ENCODE data around the gene MINDY1.

MINDY1 gene, protein sequence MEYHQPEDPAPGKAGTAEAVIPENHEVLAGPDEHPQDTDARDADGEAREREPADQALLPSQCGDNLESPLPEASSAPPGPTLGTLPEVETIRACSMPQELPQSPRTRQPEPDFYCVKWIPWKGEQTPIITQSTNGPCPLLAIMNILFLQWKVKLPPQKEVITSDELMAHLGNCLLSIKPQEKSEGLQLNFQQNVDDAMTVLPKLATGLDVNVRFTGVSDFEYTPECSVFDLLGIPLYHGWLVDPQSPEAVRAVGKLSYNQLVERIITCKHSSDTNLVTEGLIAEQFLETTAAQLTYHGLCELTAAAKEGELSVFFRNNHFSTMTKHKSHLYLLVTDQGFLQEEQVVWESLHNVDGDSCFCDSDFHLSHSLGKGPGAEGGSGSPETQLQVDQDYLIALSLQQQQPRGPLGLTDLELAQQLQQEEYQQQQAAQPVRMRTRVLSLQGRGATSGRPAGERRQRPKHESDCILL

DNA sequence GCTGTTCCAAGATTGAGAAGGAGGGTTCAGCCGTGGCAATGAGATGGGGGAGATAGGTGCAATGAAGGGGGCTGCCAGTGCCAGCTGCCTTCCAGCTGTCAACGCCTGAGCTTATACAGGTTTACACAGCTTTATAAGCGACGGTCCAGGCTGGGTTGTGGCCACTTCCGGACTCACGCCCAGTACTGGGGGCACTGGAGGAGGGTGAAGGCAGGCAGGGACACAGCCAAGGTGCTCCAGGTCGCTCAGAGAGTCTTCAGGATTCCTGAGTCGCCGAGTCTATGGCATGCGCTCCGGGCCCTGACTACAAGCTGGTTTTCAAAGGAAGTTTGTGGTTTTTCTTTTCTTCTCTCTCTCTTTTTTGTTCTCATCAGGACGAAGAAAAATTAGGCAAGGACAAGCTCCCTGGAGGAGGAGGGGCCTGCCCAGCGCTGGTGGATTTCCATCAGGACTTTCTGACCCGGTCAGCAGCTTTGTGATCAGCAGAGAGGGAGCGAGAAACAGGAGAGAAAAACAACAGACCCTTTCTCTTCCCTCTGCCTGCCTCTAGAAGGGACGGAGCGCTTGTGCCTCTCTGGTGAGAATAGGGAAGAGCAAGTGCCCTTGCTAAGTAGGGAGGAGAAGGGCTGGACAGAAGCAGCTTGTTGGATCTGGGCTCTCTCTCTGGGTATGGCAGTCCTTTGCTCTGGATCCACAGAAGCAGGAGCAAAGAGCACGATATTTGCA lies at the start of gene MINDY1:
TSS of gene MINDY1 (minus strand) at position 576 of the 726 bp plus-strand sequence. CDS start 4,285 bp downstream, outside the sequence.
- DNase-seq (ENCODE audit: low spot score), result peak; percentile 81

GRCh38 chr1:151056149-151056548 lies 49.4 kb upstream of the MINDY1 start:
- no peak for DNase-seq (ENCODE audit: low spot score)

GRCh38 chr1:151055581-151055980 lies 48.9 kb upstream of the MINDY1 start:
- no peak for DNase-seq (ENCODE audit: low spot score)

- no peak for DNase-seq (ENCODE audit: low spot score)
These were observed 48.4 kb upstream of the MINDY1 start for GRCh38 chr1:151054971-151055547.

- DNase-seq (ENCODE audit: low spot score), result no peak
These were observed 44.8 kb upstream of the MINDY1 start for GRCh38 chr1:151051356-151052009.

DNA sequence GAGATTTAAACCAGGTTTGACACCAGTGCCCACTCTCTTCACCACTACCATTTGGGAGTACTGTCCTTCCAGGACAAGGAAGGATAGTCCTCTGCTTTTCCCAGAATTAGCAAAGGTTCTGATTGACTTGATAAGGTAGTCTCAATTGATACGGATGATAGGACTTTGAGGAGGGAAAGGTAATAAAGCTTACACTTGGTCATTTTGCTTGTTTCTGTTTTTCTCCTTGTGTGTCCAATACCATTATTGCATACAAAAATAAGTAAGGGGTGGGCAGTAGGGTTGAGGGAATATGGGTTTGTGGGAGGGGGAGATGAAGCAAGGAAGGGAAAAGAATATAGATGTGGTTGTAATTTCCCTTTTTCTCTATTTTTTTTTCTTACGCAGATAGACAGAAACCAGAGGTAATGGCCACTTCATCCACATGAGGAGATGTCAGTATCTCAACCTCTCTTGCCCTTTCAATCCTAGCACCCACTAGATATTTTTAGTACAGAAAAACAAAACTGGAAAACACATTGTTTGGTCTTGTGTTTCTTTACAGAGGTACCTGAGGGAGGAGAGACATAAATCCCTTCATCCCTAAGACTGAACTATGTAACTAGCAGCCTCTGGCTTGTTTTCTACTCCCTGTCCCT lies 43.5 kb upstream of the MINDY1 start:
- no peak for DNase-seq (ENCODE audit: low spot score)

DNA sequence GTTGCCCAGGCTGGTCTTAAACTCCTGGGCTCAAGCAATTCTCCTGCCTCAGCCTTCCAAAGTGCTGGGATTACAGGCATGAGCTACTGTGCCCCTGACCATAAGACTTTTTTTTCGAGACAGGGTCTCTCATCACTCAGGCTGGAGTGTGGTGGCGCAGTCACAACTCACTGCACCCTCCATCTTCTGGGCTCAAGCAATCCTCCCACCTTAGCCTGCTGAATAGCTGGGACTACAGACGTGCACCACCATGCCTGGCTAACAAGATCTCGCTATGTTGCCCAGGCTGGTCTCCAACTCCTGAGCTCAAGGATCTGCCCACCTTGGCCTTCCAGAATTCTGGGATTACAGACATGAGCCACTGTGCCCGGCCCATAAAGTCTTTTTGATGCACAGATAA lies 42.8 kb upstream of the MINDY1 start:
- no peak for DNase-seq (ENCODE audit: low spot score)

GRCh38 chr1:151048645-151049032 lies 41.9 kb upstream of the MINDY1 start:
- DNase-seq (ENCODE audit: low spot score), result no peak

- peak; percentile 69 for DNase-seq (ENCODE audit: low spot score)
These were observed 41.4 kb upstream of the MINDY1 start for GRCh38 chr1:151047925-151048644.

DNA sequence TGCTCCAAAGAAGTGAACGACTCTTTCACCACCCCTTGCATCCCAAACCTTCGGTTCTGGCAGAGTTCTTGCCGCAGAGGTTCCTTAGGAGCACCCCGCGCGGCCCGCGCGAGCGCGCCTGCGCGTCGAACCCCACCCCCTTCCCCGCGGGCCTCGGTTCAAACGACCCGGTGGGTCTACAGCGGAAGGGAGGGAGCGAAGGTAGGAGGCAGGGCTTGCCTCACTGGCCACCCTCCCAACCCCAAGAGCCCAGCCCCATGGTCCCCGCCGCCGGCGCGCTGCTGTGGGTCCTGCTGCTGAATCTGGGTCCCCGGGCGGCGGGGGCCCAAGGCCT lies 40.9 kb upstream of the MINDY1 start, which contains the start of gene C1orf56:
TSS of gene C1orf56 (plus strand) at position 161 of the 334 bp plus-strand sequence. CDS start at position 258, 97 bp downstream.
- peak; percentile 51 for DNase-seq (ENCODE audit: low spot score)

DNA sequence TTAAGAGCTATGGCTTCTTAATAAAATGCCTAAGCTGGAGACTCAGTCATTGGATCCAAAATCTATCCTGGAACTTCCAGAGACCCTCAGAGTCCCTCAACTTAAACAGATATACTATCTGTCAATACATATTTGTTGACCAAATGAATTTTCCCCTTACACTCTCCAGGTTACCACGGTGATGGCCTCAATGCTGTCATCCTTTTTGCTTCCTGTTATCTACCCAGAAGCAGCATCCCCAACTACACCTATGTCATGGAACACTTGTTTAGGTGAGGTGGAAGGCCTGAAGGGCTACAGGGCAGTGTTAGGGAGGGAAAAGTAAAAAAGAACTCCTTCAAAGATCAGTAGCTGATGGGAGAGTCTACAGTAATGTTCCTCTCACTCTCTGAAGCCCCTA lies 36.5 kb upstream of the MINDY1 start:
- no peak for DNase-seq (ENCODE audit: low spot score)

DNA sequence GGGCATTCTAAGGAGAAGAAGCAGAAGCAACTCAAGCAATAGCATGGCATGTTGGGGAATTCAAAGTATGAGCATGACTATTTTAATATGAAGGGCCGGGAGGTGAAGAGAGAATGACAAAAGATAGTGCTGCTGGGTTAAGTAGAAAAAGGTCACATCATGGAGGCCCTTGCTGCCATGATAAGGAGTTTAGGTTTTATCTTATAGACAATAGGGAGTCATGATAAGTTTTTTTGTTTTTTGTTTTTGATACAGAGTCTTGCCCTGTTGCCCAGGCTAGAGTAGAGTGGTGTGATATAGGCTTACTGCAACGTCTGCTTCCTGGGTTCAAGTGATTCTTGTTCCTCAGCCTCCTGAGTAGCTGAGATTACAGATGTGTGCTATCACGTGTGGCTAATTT lies 32.8 kb upstream of the MINDY1 start:
- DNase-seq (ENCODE audit: low spot score), result no peak

GRCh38 chr1:151037032-151037431 lies 30.3 kb upstream of the MINDY1 start:
- no peak for DNase-seq (ENCODE audit: low spot score)

DNA sequence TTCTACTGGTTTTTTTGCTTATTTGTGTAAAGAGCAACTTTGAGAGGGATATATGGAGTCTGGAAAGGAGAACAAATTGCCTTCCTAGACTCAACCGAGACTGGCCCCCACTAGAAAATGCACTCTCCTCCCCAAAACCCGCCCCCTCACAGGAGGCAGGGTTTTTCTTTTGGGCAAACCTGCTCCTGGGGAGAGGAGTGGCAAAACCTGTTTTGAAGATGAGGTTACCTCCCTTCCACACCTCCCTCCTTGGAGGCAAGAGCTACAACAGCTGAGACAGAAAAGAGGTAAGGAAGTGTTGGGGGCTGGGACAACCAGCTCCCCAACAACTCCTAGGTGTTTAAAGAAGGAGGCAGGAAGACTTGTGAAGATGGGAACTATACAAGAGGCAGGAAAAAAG lies 29.7 kb upstream of the MINDY1 start, which contains the start of gene BNIPL:
TSS of gene BNIPL (plus strand) at position 231 of the 400 bp plus-strand sequence. CDS start at position 371, 140 bp downstream.
- no peak for DNase-seq (ENCODE audit: low spot score)

DNA sequence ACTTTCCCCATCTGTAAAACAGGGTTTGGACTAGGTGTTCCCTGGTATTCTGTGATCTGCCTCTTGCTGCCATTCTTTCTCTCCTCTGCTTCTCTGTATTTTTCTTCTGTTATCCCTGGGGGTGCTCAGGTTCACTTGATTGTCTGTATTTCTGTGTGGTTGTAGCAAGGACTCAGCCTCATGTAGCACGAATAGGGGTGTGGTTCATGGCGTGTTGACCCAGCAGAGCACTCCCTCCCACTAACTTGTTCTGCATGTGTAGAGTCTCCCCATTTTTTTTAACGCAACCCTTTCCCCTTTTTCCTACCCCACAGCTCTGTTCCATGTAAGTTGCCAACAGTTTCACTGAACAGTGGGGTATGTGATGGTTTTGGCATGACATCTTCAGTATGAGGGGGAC lies 28.5 kb upstream of the MINDY1 start:
- no peak for DNase-seq (ENCODE audit: low spot score)

- no peak for DNase-seq (ENCODE audit: low spot score)
These were observed 25.5 kb upstream of the MINDY1 start for GRCh38 chr1:151032164-151032563.

DNA sequence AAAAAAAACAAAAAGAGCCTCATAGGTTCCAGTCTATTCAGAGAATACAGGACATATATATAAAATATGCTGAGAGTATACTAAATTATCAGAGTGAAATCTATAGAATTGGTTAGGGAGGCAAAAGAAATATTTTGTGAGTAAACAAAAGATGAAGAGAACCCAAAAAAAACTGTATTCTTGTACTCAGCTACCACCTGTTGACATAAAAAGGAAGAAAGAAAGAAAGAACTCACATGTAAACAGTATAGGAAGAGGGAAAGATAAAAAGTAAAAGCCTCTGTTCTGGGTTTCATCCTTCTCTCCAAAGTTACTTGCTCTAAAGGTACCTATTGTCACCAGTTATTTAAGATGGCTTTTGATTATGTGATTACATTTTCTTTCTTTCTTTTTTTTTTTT lies 19.8 kb upstream of the MINDY1 start:
- DNase-seq (ENCODE audit: low spot score), result no peak

- peak; percentile 88 for DNase-seq (ENCODE audit: low spot score)
These were observed 17.9 kb upstream of the MINDY1 start for GRCh38 chr1:151024540-151025146.

- no peak for DNase-seq (ENCODE audit: low spot score)
These were observed 6.8 kb upstream of the MINDY1 start for GRCh38 chr1:151013518-151013917.

DNA sequence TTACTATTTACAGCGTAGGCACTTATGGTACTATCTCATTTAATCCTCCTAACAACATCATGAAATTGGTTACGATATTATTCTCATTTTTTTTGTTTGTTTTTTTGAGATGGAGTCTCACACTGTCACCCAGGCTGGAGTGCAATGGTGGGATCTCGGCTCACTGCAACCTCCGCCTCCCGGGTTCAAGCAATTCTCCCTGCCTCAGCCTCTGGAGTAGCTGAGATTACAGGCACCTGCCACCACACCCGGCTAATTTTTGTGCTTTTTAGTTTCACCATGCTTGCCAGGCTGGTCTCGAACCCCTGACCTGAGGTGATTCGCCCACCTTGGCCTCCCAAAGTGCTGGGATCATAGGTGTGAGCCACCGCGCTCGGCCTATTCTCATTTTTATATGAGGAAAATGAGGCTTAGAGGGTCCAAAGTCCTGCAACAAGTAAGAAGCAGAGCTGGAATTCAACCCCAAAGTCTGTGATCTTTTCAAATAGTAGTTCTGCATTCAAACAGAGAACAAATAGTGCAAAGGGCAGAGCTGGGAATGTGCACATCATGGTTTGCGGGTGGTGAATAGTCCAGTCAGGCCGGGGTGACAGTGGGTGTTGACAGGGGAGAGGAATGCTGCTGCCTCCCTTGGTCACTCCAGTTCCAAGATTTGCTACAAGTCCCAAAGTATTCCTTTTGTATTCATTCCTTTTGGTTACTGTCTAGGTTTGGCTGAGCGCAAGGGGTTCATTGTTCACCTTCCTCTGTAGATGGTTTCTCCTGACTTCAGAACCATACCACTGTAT lies 6.2 kb upstream of the MINDY1 start:
- no peak for DNase-seq (ENCODE audit: low spot score)

All from NAMALWA (cell line).